ENCODE results near the gene MAGEB17. TPM values are rescaled to one million over a fixed set of nuclear protein-coding genes. Genes with fewer than 3 reads are reported as not detected.

The MAGEB17 gene
- polyA plus RNA-seq, 1 of the 3 experiments (the other 2 are of a cell fraction) = 0.13 TPM

DNA sequence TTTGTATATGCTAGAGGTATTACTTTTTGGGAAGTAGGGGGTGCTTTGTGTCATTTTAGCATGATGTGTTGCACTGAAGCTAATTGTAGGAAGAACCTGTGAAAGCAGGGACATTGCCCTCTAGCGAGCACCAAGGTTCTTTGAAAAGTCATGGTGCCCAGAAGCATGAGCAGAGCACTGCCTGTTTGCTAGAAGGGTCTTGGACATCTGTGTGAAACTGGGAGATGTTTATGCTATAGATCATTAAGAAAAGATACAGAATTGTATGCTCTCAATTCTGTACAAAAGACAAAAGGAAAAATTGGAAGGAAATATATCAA lies 29.2 kb upstream of the MAGEB17 start:
- no peaks in the 10 kb centered on the region for H3F3A ChIP-seq (replicated peaks; ENCODE audit: insufficient read depth)
- TF ChIP-seq RAD21 (IDR thresholded peaks at IDR 0.05; ENCODE audit: low read length) (peak; percentile 7; the same call in 1 of the 2 replicates), TEAD4 (IDR thresholded peaks at IDR 0.05; ENCODE audit: borderline replicate concordance, insufficient read depth) (no peak)
- POLR2A ChIA-PET = no interaction called here
- H3K36me3 ChIP-seq (replicated peaks in 1 of 2; ENCODE audit: control insufficient read depth in 1 of 2, insufficient read depth in 2 of 2, low read length in 1 of 2) = no peaks in the 10 kb centered on the region
- no peak for DNase-seq
- H3K9me3 ChIP-seq = no peaks in the 10 kb centered on the region
- H3K79me2 ChIP-seq (ENCODE audit: insufficient read depth) = no peaks in the 10 kb centered on the region
- no peak overlapping the region for H3K4me3 ChIP-seq (ENCODE audit: low read depth in 2 of 2, low read length in 1 of 2)
- no peaks in the 10 kb centered on the region for H3K9me2 ChIP-seq
- H3K9ac ChIP-seq = no peak overlapping the region
- H3K4me2 ChIP-seq = no peak overlapping the region
- H3K4me1 ChIP-seq (ENCODE audit: control insufficient read depth in 1 of 2, insufficient read depth in 2 of 2, low read depth in 1 of 2, low read length in 1 of 2) = no peaks in the 10 kb centered on the region
- CTCF ChIA-PET = interaction anchor here (0.7 to 1.5 kb wide), 3 partner anchors 8 to 207 kb away, joined by 3 to 4 read pairs (median 3); no protein-coding TSS in a partner anchor
- no peaks in the 10 kb centered on the region for H4K20me1 ChIP-seq (ENCODE audit: insufficient read depth)
- WGBS (ENCODE audit: low lambda C conversion rate) = 38% methylated on average over 1 of the region's 1 CpG
- H3K27ac ChIP-seq (ENCODE audit: low read depth in 2 of 2, low read length in 1 of 2) = no peak overlapping the region
- H3K27me3 ChIP-seq (ENCODE audit: insufficient read depth) = no peaks in the 10 kb centered on the region
- H2AFZ ChIP-seq (ENCODE audit: low read depth) = no peak overlapping the region

DNA sequence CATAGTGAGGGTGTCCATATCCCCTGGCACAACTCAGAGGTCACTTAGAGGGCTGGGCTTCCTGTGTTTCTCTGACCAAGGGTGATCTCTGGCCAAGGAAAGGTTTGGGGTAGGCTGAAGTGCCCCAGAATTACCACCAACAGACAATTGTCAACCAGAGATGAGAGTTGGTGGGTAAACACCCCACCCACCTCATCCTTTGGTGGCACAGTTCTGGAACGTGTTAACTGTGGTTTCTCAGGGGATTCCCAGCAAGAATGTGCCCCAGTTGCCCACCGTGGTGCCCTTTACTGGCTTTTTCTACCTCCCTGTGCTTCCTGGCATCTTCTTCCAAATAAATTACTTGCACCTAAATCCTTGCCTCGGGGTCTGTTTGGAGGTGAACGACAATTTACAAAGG lies 26.8 kb upstream of the MAGEB17 start:
- CTCF ChIA-PET = no interaction called here
- H2AFZ ChIP-seq (ENCODE audit: low read depth) = no peak overlapping the region

DNA sequence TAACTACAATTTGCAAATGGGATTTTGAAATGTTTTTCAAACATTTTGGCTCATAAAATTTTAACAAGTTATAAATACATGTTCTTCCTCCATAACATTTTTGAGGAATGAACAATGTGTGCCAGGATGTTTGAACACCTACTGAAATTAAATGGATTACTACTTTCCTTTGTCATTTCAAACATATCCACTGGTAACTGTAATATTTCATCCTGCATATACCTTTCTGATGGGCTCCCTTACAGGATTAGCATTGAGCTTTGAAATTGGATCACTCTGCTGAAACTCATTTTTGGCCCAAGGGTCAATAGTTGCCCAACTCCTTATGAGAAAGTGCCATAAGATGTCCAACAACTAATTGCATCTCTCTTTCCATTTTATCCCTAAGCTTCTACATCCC lies 26.3 kb upstream of the MAGEB17 start:
- Histone ChIP-seq H3K9ac (no peak overlapping the region), H3K36me3 (replicated peaks in 1 of 2; ENCODE audit: control insufficient read depth in 1 of 2, insufficient read depth in 2 of 2, low read length in 1 of 2) (no peaks in the 10 kb centered on the region), H4K20me1 (ENCODE audit: insufficient read depth) (no peaks in the 10 kb centered on the region), H3K4me1 (ENCODE audit: control insufficient read depth in 1 of 2, insufficient read depth in 2 of 2, low read depth in 1 of 2, low read length in 1 of 2) (no peaks in the 10 kb centered on the region), H3K9me2 (no peaks in the 10 kb centered on the region), H3K27ac (ENCODE audit: low read depth in 2 of 2, low read length in 1 of 2) (no peak overlapping the region), H3F3A (replicated peaks; ENCODE audit: insufficient read depth) (no peaks in the 10 kb centered on the region), H3K27me3 (ENCODE audit: insufficient read depth) (no peaks in the 10 kb centered on the region), H3K79me2 (ENCODE audit: insufficient read depth) (no peaks in the 10 kb centered on the region), H2AFZ (ENCODE audit: low read depth) (no peak overlapping the region), H3K9me3 (no peaks in the 10 kb centered on the region), H3K4me2 (no peak overlapping the region), H3K4me3 (ENCODE audit: low read depth in 2 of 2, low read length in 1 of 2) (no peak overlapping the region)
- no peak for TF ChIP-seq RCOR1 (IDR thresholded peaks at IDR 0.05; ENCODE audit: low read length)
- TF ChIP-seq, protein P1, sequence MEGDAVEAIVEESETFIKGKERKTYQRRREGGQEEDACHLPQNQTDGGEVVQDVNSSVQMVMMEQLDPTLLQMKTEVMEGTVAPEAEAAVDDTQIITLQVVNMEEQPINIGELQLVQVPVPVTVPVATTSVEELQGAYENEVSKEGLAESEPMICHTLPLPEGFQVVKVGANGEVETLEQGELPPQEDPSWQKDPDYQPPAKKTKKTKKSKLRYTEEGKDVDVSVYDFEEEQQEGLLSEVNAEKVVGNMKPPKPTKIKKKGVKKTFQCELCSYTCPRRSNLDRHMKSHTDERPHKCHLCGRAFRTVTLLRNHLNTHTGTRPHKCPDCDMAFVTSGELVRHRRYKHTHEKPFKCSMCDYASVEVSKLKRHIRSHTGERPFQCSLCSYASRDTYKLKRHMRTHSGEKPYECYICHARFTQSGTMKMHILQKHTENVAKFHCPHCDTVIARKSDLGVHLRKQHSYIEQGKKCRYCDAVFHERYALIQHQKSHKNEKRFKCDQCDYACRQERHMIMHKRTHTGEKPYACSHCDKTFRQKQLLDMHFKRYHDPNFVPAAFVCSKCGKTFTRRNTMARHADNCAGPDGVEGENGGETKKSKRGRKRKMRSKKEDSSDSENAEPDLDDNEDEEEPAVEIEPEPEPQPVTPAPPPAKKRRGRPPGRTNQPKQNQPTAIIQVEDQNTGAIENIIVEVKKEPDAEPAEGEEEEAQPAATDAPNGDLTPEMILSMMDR (IDR thresholded peaks at IDR 0.05) = no peak
- no peak for TF ChIP-seq ELF1 (IDR thresholded peaks at IDR 0.05)
- TF ChIP-seq, protein P2, sequence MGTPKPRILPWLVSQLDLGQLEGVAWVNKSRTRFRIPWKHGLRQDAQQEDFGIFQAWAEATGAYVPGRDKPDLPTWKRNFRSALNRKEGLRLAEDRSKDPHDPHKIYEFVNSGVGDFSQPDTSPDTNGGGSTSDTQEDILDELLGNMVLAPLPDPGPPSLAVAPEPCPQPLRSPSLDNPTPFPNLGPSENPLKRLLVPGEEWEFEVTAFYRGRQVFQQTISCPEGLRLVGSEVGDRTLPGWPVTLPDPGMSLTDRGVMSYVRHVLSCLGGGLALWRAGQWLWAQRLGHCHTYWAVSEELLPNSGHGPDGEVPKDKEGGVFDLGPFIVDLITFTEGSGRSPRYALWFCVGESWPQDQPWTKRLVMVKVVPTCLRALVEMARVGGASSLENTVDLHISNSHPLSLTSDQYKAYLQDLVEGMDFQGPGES (IDR thresholded peaks at IDR 0.05; ENCODE audit: low read depth, low read length) = no peak
- no peak for DNase-seq
- POLR2A ChIA-PET = no interaction called here
- CTCF ChIA-PET = no interaction called here

More for the DNA sequence above, 26.8 kb upstream of the MAGEB17 start:
- Histone ChIP-seq H3F3A (replicated peaks; ENCODE audit: insufficient read depth) (no peaks in the 10 kb centered on the region), H3K9me2 (no peaks in the 10 kb centered on the region), H3K9ac (no peak overlapping the region), H3K9me3 (no peaks in the 10 kb centered on the region), H3K4me2 (no peak overlapping the region), H3K4me3 (ENCODE audit: low read depth in 2 of 2, low read length in 1 of 2) (no peak overlapping the region), H3K36me3 (replicated peaks in 1 of 2; ENCODE audit: control insufficient read depth in 1 of 2, insufficient read depth in 2 of 2, low read length in 1 of 2) (no peaks in the 10 kb centered on the region), H3K27ac (ENCODE audit: low read depth in 2 of 2, low read length in 1 of 2) (no peak overlapping the region), H4K20me1 (ENCODE audit: insufficient read depth) (no peaks in the 10 kb centered on the region), H3K27me3 (ENCODE audit: insufficient read depth) (no peaks in the 10 kb centered on the region), H3K79me2 (ENCODE audit: insufficient read depth) (no peaks in the 10 kb centered on the region), H3K4me1 (ENCODE audit: control insufficient read depth in 1 of 2, insufficient read depth in 2 of 2, low read depth in 1 of 2, low read length in 1 of 2) (no peaks in the 10 kb centered on the region)
- WGBS (ENCODE audit: low lambda C conversion rate) = 27% methylated on average over 4 of the region's 4 CpGs
- TF ChIP-seq GABPA (IDR thresholded peaks at IDR 0.05; ENCODE audit: low read depth) = no peak
- TF ChIP-seq FOXM1 (IDR thresholded peaks at IDR 0.05; ENCODE audit: low read depth) = no peak
- TF ChIP-seq RXRA (IDR thresholded peaks at IDR 0.05; ENCODE audit: borderline replicate concordance, low read depth) = no peak
- no peak for DNase-seq
- POLR2A ChIA-PET = no interaction called here
